Superior temporal gyrus (tissue), 1 donor: ENCODE data around the gene BPGM.
A peak's percentile ranks its signal among the peaks of the same experiment; 100 is the strongest.
"Not testable (repeated sequence)": the region's sequence is repeated elsewhere in the genome, so short reads cannot be mapped to it uniquely, and the experiment has no call there.

ENCODE experiments used
- DNase-seq: peaks from one replicate; pipeline ENCODE4 v3.0.0-alpha.2; 2016; ENCODE audit errors: extremely low spot score

Gene BPGM

DNA sequence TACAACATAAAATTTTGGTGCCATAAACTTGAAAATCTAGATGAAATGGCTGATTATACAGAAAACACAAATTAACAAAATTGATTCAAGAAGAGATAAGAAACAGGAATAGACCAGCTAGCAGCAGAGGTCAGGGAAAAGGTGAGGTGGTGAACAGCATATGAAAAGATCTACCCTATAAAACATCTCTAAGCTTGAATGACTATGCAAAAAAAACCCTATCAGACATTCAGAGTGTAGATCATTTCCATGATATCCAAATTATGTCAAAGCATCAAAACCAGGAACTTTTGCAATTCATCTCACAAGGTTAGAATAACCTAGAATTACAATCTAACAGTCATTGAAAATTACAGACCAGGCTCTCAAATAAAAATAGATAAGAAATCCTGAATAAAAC, 14.6 kb upstream of the BPGM start:
- DNase-seq = no peak

- peak; percentile 42 for DNase-seq
Observed at GRCh38 chr7:134632937-134633540, 13.6 kb upstream of the BPGM start.

- no peak for DNase-seq
Observed at GRCh38 chr7:134636008-134636449, 10.6 kb upstream of the BPGM start.

DNA sequence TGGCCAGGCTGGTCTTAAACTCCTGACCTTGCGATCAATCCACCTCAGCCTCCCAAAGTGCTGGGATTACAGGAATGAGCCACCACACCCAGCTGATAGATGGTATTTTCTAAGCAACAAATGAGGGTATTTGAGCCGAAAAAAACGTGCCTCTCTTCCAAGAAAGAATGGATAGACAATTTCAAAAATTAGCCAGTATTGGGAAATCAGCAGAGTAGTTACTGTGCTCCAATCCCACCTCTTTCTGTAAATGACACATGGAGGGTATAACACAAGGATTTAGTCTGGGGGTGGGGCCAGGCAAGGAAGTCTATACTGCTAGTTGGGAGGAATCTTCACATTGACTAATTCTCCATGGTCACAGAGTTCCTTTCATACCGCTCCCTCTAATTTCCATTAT, 9.2 kb upstream of the BPGM start:
- no peak for DNase-seq

- DNase-seq = no peak
Observed at GRCh38 chr7:134637934-134638719, 8.5 kb upstream of the BPGM start.

- no peak for DNase-seq
Observed at GRCh38 chr7:134639061-134639460, 7.6 kb upstream of the BPGM start.

DNA sequence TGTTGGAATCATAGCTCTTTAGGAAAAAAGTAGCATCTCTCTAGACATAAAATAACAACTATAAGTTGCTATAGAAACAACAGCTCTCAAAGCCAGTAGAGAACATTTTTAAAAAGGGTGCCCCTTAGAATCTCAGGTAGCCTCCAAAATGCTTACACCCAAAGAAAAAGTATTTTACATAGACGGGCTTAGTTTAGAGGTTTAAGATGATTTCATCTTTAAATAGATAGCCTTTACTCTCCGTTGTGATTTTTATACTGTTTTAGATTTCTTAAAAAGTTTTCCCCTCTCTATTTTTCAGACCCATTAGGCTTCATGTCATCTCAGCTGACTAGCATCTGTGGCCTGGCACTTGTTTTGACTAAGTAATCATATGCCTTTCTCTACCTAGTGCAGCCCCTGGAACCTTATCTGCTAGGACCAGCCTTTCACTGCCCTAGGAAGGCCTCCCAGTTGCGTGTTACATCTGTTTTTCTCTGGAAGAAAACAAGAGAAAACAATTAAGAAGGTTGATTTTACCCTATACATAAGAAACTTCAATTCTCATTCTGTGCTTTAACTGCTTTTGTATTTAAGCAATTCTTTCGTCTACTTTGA, 6.9 kb upstream of the BPGM start:
- no peak for DNase-seq

DNA sequence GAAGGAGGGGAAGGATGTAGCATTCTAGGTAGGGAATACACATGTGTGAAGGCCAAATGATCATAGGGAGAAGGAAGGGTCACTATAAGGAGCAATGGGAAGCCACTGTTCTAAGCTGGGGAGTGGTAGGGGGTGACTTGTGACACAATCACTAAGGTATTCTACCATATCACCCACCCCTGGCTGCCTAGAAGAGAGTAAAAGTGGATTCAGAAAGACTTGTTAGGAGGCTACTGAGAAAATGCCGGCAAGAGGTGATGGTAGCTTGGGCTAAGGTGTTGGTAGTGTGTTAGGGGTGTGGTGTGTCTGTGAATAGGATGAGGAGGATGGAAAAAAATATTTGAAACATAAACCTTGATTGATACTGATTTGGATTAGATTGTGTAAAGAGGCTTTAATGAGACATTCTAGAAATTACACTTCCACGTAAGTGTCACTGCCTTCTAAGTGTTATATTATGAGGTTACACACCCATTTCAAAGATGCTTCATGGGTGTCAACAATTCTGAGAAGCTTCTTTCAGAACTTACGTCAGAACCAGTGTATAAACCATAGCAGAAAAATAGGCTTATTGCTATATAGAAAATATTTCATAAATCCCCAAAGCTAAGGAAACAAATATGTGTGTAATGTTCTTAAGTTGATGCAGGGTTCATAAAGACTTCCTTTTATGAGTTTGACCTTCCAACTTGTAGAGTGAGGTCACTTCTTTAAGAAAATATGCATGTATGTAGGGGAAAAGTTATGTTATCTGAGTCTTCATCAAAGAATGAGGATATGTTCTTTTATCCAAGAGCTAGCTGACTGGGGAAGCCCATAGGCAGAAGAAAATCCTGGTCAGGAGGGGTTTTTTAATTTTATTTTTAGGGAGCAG, 5.6 kb upstream of the BPGM start:
- no peak for DNase-seq

DNA sequence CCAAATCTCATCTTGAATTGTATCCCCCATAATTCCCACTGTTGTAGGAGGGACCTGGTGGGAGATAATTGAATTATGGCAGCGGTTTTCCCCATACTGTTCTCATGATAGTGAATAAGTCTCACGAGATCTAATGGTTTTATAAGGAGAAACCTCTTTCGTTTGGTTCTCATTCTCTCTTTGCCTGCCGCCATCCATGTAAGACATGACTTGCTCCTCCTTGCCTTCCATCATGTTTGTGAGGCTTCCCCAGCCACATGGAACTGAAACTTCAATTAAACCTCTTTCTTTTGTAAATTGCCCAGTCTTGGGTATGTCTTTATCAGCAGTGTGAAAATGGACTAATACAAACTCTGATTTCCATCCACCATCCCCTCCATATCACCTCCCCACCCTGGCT, 4.7 kb upstream of the BPGM start:
- DNase-seq = not testable (repeated sequence)

- DNase-seq = no peak
Observed at GRCh38 chr7:134643131-134643530, 3.5 kb upstream of the BPGM start.

- DNase-seq = no peak
Observed at GRCh38 chr7:134645478-134645877, 1.2 kb upstream of the BPGM start.

- no peak for DNase-seq
Observed at GRCh38 chr7:134645935-134646334, 718 bp upstream of the BPGM start.

- DNase-seq = no peak
Observed at GRCh38 chr7:134648456-134648855, 1.8 kb downstream of the BPGM start.

- no peak for DNase-seq
Observed at GRCh38 chr7:134649226-134649775, 2.6 kb downstream of the BPGM start.

DNA sequence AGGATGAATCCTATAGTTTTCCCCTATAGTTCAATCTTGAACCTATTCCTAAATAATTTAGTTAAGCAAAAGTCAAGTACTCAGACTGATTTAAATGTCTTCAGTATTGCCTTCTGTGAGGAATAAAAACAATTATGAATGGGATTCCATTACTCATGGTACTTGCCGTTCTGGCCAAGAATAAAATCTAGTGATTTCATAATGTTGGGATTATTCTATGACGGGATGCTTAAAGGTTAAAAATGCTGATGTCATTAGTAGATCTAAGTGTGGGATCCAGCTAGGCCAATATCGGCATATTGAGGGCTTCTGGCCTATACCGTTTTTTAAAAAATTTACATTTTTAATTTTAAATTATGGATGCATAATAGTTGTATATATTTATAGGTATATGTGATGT, 5.3 kb downstream of the BPGM start:
- DNase-seq = no peak

- no peak for DNase-seq
Observed at GRCh38 chr7:134654104-134654775, 7.6 kb downstream of the BPGM start.

- no peak for DNase-seq
Observed at GRCh38 chr7:134657526-134657925, 10.9 kb downstream of the BPGM start.

- no peak for DNase-seq
Observed at GRCh38 chr7:134660242-134660785, 13.7 kb downstream of the BPGM start.

DNA sequence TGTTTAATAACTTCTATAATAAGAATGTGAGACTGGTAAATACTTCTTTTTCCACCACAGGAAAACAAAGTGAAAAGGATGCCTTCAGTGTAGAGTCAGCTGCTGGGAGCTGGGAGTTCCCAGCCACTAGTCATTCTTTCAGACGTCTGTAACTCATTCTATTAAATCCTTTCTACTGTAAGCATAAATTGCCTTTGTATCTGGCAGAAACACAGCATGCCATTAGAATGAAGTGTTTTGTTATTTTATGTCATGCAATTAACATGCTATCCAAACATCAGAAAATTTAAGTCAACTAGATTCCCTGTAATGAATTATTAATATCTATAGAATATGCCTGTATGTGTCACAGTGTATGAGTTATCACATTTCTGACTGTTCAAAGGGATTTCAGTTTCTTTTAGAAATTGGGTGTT, 14.3 kb downstream of the BPGM start:
- no peak for DNase-seq

GRCh38 chr7:134662166-134662870, 15.7 kb downstream of the BPGM start:
- no peak for DNase-seq
